ENCODE measurements around the gene ELF5.

The ELF5 gene

DNA sequence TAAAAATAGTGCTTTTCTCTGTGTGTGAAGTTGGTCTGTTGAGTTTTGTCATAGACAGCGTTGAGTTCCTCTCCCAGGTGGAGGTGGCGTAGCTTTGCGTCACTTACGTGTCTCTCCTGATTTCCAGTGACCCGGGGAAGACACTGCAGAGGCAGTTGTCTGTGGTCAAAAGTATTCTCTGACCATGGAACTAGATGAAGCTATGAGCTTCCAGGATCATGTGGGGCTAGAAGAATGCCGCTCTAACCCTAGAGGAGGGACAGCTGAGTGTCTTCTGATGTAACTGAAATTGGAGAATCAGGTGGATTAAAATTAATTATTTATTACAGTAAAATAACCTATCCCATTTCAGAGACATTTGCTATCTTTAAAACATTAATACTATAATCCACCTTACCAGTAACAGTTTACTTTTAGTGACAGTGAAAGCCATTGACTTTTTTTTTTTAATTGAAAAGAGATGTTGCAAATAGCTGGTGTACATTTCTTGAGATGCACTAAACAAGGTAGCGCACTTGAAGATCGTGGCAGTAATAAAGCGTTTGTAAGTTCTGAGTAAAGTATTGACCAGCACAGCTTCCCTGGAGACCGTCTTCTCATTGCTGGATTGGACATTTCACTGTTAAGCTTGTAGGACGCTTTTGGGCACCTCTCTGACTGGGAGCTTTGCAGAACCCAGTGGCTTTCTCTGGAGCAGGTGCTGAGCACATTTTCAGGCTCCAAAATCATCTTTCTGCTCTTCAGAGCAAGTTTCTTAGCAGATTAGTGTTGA is 65.2 kb downstream of the ELF5 start:
- no peak for DNase-seq

DNA sequence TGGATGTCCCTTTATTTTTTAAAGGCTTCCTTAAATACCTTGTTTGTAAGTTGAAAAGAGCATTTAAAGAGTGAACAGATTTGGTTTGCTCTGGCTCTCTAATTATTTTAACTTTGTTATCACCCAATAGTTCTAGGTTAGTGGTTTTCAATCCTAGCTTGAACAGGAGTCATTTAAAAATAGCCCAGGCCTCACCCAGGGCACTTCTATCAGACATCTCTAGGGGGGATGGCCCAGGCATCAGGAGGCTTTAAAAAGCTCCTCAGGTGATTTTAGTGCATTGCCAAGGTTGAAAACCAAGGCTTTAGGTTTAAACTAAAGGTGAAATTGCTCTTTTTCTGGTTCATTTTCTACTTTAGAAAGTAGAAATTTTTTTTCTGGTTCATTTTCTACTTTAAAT is 66.5 kb downstream of the ELF5 start:
- no peak for DNase-seq

DNA sequence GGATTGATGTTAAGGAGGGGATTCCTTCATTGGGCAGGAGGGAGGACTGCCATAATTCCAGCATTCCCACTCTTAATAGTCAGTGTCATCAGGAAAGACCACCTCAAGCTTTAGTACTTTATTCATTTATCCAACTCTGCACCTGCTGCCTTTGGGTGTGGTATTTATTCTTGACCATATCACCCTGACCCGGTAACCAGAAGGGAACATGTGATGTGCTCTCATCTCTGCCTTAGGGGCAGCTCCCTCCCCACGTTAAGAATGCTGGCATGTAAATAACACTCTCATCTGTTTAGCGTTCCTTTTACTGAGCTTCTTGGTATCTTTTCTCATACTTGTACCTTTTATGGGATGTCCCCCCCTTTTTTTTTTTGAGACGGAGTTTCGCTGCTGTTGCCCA is 67.2 kb downstream of the ELF5 start:
- DNase-seq, result no peak

DNA sequence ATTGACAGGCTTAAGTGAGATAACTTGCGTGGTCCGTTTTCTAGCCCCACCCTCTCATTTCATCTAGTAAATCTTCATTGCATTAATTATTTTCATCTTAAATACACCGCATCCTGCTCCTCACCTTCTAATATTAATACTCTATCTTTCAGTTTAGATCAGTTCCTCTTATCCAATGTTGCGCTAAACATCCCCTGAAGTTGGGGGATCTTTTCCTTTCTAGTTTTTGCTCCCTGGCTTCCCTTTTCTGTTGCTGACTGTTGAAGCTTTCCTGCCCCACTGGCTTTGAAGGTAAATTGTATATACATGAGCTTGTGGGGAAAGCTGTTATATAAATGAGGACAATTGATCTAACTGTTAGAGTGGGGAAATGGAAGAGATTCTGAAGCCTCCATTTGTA is 67.6 kb downstream of the ELF5 start:
- no peak for DNase-seq

- DNase-seq, result no peak
Observed at GRCh38 chr11:34444428-34444827, 69.2 kb downstream of the ELF5 start.

DNA sequence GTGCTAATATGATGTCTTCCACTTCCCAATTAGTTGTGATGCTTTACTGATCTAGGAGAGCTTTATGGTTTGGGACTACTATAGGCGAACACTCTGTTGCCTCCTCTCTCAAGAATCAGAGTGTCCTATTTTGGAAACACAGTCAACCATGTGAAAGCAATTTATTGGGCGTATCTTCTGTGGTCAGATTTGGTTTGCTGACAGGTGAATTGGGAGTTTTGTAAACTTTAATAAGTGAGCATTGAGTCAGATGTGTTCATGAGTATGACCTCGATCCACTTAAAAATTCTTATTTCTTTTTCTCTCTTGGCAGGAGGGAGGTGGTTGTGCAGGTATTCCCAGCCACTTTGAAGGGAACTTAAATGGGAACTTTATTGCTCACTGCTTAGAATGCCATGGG is 70.5 kb downstream of the ELF5 start:
- DNase-seq, result no peak

GRCh38 chr11:34441814-34442213 is 71.8 kb downstream of the ELF5 start:
- no peak for DNase-seq

GRCh38 chr11:34439610-34440198 is 73.9 kb downstream of the ELF5 start:
- DNase-seq, result no peak

- peak; percentile 97 for DNase-seq
Observed at GRCh38 chr11:34438529-34439507, 74.8 kb downstream of the ELF5 start, which contains the start of gene CAT. TSS of gene CAT (plus strand) at chr11:34438934. CDS start at chr11:34439014, 80 bp downstream.

GRCh38 chr11:34437224-34438125 is 76.1 kb downstream of the ELF5 start:
- no peak for DNase-seq

- DNase-seq, result no peak
Observed at GRCh38 chr11:34433899-34434298, 79.7 kb downstream of the ELF5 start.

DNA sequence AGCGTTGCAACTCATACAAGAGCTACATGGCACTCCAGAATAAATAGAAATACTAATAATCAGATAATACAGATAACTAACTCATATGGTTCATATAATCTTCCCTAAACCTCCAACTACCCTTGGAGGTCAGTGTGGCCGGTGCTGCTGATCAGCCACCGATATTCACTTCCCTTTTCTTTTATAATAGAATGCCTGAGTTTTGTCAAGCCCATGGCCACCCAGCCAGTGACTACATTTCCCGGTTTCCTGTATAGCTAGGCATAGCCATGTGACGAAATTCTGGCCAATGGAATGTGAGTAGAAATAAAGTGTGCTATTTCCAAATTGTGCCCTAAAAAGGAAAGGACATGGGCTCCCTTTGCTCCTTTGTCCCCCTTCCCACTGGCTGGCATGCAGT is 80.8 kb downstream of the ELF5 start:
- no peak for DNase-seq

DNA sequence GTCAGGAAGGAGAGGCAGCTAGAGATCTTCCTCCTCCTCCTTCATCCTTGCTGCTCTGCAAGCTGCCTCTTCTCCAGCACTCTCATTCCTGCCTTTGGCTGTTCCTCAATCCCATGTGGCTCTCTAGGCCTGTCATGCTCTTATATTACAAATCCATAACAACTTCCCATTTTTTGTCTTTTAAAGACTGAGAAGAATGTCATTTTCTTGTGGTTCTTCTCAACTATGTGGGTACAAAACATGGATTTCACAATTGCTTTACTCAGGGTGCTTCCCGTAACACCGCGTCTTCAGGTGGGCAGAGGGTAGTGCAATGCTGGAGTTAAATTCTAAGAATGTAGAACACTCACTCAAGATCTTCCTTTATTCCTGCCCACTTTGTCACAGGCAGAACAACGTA is 81.6 kb downstream of the ELF5 start:
- DNase-seq, result no peak

Data from T1000 (cell line).